ENCODE measurements around the gene EDRF1. TPM values are rescaled to one million over a fixed set of nuclear protein-coding genes. Genes with fewer than 3 reads are reported as not detected.

The EDRF1 gene
- total and polyA plus RNA-seq, 2 of the 4 experiments (the other 2 are of a cell fraction): 17.0 to 24.9 TPM

GRCh38 chr10:125808047-125808446, 88.5 kb downstream of the EDRF1 start:
- Histone ChIP-seq H3K4me2 (ENCODE audit: low read depth, low read length) (no peak overlapping the region), H2BK20ac (ENCODE audit: low read depth, low read length) (no peak overlapping the region), H3K27me3 (ENCODE audit: control insufficient read depth, insufficient read depth, low read length) (no peaks in the 10 kb centered on the region), H3K79me1 (ENCODE audit: low read depth in 1 of 2, low read length in 2 of 2) (no peaks in the 10 kb centered on the region), H4K91ac (ENCODE audit: insufficient read depth, low read depth, low read length) (no peak overlapping the region), H2BK5ac (ENCODE audit: low read depth, low read length, poor library complexity, severe bottlenecking) (no peak overlapping the region), H3K36me3 (ENCODE audit: control insufficient read depth, insufficient read depth, low read length) (peaks cover 41% of the 10 kb centered on the region), H3K18ac (ENCODE audit: low read depth, low read length) (no peak overlapping the region), H4K20me1 (ENCODE audit: insufficient read depth, low read length) (no peaks in the 10 kb centered on the region), H3K27ac (ENCODE audit: insufficient read depth, low read length) (no peak overlapping the region), H3K4me1 (ENCODE audit: control insufficient read depth, insufficient read depth, low read length) (no peaks in the 10 kb centered on the region), H3K4me3 (ENCODE audit: insufficient read depth, low read depth, low read length) (no peak overlapping the region), H4K5ac (ENCODE audit: low read depth, low read length) (no peak overlapping the region), H3K9me3 (ENCODE audit: control insufficient read depth, insufficient read depth, low read length) (no peaks in the 10 kb centered on the region), H3K56ac (ENCODE audit: extremely low read depth, insufficient read depth, low read length) (no peak overlapping the region), H2BK120ac (ENCODE audit: low read depth, low read length) (no peak overlapping the region), H3K23ac (ENCODE audit: low read depth, low read length) (no peak overlapping the region), H2AK5ac (ENCODE audit: low read depth, low read length) (no peak overlapping the region), H2AK9ac (replicated peaks; ENCODE audit: low read depth, low read length, poor library complexity) (no peak overlapping the region), H3K4ac (ENCODE audit: low read depth, low read length) (no peak overlapping the region), H2BK15ac (ENCODE audit: low read depth, low read length) (no peak overlapping the region), H3K9ac (ENCODE audit: low read depth, low read length) (no peak overlapping the region), H3K14ac (replicated peaks; ENCODE audit: low read depth, low read length) (no peak overlapping the region), H3K9me1 (ENCODE audit: insufficient read depth, low read length) (no peaks in the 10 kb centered on the region; the same call in 1 of the 2 replicates), H4K8ac (ENCODE audit: low read depth in 2 of 2, low read length in 2 of 2) (no peak overlapping the region), H2AFZ (replicated peaks; ENCODE audit: low read length, poor library complexity) (no peak overlapping the region)
- dilution Hi-C loops (cut with HindIII; ENCODE audit: low sequenced_read_pairs, unreplicated experiment) (no loop called here), intact Hi-C loops (cut with micrococcal nuclease) (no loop called here), in situ Hi-C loops (cut with MboI; ENCODE audit: low sequenced_read_pairs) (no loop called here)
- TF ChIP-seq NFE2L2 (IDR thresholded peaks at IDR 0.05; ENCODE audit: low read depth, low read length): no peak
- no peak for TF ChIP-seq RCOR1 (IDR thresholded peaks at IDR 0.05; ENCODE audit: insufficient replicate concordance, low read length)
- DNase-seq: no peak
- WGBS, 2 experiments (ENCODE audit: extremely low coverage in 2 of 2, insufficient read length in 1 of 2): no CpG with 5 or more reads among the region's 1 CpG
- CTCF ChIA-PET: interaction anchor here (1.2 kb wide), 1 partner anchor 11 kb away, joined by 4 read pairs; no protein-coding TSS in a partner anchor
- no TSS peak for BruUV-seq (replicated peaks)
- ATAC-seq (ENCODE audit: low read depth): no peak
- POLR2A ChIA-PET (ENCODE audit: unreplicated experiment): no interaction called here

Data from IMR-90 (cell line).